ENCODE results near the gene AP2M1. TPM values are rescaled to one million over a fixed set of nuclear protein-coding genes. Genes with fewer than 3 reads are reported as not detected.

Gene AP2M1
- total RNA-seq, 1 donor from 2014 or later: 297 TPM

DNA sequence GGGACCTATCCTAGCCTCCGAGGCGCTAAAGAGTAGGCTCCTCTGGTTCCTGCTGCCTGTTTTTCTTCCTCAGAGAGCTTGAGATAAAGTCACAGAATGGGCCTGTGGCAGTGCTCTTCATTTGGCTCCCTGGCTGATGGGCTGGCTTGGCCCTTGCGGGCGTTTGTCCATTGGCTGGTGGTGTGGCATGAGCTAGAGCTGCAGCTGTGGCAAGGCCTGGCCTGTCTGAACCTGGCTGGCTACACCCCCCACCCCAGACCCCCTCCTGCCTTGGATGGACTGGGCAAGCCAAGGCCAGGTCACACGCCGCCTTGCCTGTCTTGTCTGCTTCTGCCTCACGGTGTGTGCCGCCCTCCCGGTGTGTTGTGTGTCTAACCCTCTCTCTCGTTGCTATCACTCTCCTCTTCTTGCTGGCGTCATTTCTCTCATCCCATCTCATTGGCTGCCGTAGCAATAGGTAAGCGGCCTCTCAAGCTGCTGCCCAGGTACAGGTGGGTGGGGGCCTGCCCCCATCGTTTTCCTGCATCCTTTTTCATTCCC, 3.2 kb downstream of the AP2M1 start:
- no peak for DNase-seq (ENCODE audit: low read depth)
- TF ChIP-seq, protein P1, sequence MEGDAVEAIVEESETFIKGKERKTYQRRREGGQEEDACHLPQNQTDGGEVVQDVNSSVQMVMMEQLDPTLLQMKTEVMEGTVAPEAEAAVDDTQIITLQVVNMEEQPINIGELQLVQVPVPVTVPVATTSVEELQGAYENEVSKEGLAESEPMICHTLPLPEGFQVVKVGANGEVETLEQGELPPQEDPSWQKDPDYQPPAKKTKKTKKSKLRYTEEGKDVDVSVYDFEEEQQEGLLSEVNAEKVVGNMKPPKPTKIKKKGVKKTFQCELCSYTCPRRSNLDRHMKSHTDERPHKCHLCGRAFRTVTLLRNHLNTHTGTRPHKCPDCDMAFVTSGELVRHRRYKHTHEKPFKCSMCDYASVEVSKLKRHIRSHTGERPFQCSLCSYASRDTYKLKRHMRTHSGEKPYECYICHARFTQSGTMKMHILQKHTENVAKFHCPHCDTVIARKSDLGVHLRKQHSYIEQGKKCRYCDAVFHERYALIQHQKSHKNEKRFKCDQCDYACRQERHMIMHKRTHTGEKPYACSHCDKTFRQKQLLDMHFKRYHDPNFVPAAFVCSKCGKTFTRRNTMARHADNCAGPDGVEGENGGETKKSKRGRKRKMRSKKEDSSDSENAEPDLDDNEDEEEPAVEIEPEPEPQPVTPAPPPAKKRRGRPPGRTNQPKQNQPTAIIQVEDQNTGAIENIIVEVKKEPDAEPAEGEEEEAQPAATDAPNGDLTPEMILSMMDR (IDR thresholded peaks at IDR 0.05; ENCODE audit: insufficient read depth, low read length, poor library complexity, severe bottlenecking): no peak
- no peaks in the 10 kb centered on the region for H3K27me3 ChIP-seq (ENCODE audit: control insufficient read depth, insufficient read depth, low read length)
- no peak overlapping the region for H3K4me3 ChIP-seq (ENCODE audit: low read depth, low read length)
- H3K36me3 ChIP-seq (ENCODE audit: control insufficient read depth, insufficient read depth, low read length): peaks cover 11% of the 10 kb centered on the region

GRCh38 chr3:184178521-184179138, 4.0 kb downstream of the AP2M1 start:
- TF ChIP-seq, protein P1 (IDR thresholded peaks at IDR 0.05; ENCODE audit: insufficient read depth, low read length, poor library complexity, severe bottlenecking): no peak
- no peaks in the 10 kb centered on the region for H3K27me3 ChIP-seq (ENCODE audit: control insufficient read depth, insufficient read depth, low read length)
- no peak overlapping the region for H3K4me3 ChIP-seq (ENCODE audit: low read depth, low read length)
- H3K36me3 ChIP-seq (ENCODE audit: control insufficient read depth, insufficient read depth, low read length): peaks cover 11% of the 10 kb centered on the region
- DNase-seq (ENCODE audit: low read depth): no peak

DNA sequence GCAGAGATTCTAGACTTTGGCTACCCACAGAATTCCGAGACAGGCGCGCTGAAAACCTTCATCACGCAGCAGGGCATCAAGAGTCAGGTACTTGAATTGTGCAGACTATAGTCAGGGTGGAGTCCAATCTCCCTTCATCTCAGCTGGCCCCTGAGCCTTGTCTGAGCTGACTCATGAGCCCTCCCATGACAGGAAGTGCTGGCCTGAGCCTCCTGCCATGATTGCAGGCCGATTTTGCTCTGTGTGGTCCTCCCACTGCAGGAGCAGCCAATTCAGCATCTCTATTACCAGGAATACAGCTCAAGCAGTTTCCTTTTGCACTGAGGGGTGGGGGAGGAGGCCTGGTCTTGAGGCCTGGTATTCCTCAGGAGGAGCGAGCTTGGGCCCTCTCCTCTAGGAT, 5.5 kb downstream of the AP2M1 start:
- TF ChIP-seq, protein P1 (IDR thresholded peaks at IDR 0.05; ENCODE audit: insufficient read depth, low read length, poor library complexity, severe bottlenecking): no peak
- H3K4me3 ChIP-seq (ENCODE audit: low read depth, low read length): no peak overlapping the region
- H3K36me3 ChIP-seq (ENCODE audit: control insufficient read depth, insufficient read depth, low read length): peaks cover 11% of the 10 kb centered on the region
- no peak for DNase-seq (ENCODE audit: low read depth)
- H3K27me3 ChIP-seq (ENCODE audit: control insufficient read depth, insufficient read depth, low read length): no peaks in the 10 kb centered on the region

DNA sequence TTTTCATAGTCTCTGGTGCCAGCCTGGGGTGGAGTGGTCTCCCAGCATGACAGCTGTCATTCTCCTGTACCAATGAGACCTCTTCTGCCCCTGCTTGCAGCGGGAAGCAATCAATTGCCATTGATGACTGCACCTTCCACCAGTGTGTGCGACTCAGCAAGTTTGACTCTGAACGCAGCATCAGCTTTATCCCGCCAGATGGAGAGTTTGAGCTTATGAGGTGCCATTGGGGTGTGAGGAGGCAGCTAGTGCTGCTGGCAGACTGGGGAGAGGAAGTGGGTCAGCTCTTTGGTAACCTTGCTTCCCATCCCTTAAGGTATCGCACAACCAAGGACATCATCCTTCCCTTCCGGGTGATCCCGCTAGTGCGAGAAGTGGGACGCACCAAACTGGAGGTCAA, 6.9 kb downstream of the AP2M1 start:
- H3K27me3 ChIP-seq (ENCODE audit: control insufficient read depth, insufficient read depth, low read length): no peaks in the 10 kb centered on the region
- H3K4me3 ChIP-seq (ENCODE audit: low read depth, low read length): no peak overlapping the region
- TF ChIP-seq, protein P1 (IDR thresholded peaks at IDR 0.05; ENCODE audit: insufficient read depth, low read length, poor library complexity, severe bottlenecking): no peak
- DNase-seq (ENCODE audit: low read depth): no peak
- peaks cover 11% of the 10 kb centered on the region for H3K36me3 ChIP-seq (ENCODE audit: control insufficient read depth, insufficient read depth, low read length)

DNA sequence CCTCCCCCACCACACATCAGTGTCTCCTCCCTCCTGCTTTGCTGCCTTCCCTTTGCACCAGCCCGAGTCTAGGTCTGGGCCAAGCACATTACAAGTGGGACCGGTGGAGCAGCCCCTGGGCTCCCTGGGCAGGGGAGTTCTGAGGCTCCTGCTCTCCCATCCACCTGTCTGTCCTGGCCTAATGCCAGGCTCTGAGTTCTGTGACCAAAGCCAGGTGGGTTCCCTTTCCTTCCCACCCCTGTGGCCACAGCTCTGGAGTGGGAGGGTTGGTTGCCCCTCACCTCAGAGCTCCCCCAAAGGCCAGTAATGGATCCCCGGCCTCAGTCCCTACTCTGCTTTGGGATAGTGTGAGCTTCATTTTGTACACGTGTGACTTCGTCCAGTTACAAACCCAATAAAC, 9.0 kb downstream of the AP2M1 start:
- H3K27me3 ChIP-seq (ENCODE audit: control insufficient read depth, insufficient read depth, low read length): no peaks in the 10 kb centered on the region
- peaks cover 8% of the 10 kb centered on the region for H3K36me3 ChIP-seq (ENCODE audit: control insufficient read depth, insufficient read depth, low read length)
- H3K4me3 ChIP-seq (ENCODE audit: low read depth, low read length): no peak overlapping the region
- no peak for DNase-seq (ENCODE audit: low read depth)
- TF ChIP-seq, protein P1 (IDR thresholded peaks at IDR 0.05; ENCODE audit: insufficient read depth, low read length, poor library complexity, severe bottlenecking): no peak

Measured in kidney epithelial cell (primary cell).